HG03460 (cell line): ENCODE measurements around the gene FUT6.
"Not testable (repeated sequence)": the region's sequence is repeated elsewhere in the genome, so short reads cannot be mapped to it uniquely, and the experiment has no call there.

Experiments used
- ATAC-seq: cut with Tn5 transposase; IDR thresholded peaks from one replicate; pipeline ENCODE4 v1.9.1; 2021; ENCODE audit not compliant: unreplicated experiment

FUT6 gene

GRCh38 chr19:5787409-5788182, 51.9 kb downstream of the FUT6 start:
- ATAC-seq = no peak

- no peak for ATAC-seq
Measured at GRCh38 chr19:5786593-5787408, 52.7 kb downstream of the FUT6 start.

- ATAC-seq = no peak
Measured at GRCh38 chr19:5785423-5785822, 54.1 kb downstream of the FUT6 start.

- no peak for ATAC-seq
Measured at GRCh38 chr19:5784581-5785147, 54.8 kb downstream of the FUT6 start, which contains the start of gene PRR22. Gene PRR22 (minus strand): TSS chr19:5784746. CDS start chr19:5784660, 86 bp downstream.

GRCh38 chr19:5782945-5783919, 56.3 kb downstream of the FUT6 start:
- ATAC-seq = no peak

GRCh38 chr19:5782322-5782721, 57.2 kb downstream of the FUT6 start:
- ATAC-seq = no peak

- ATAC-seq = not testable (repeated sequence)
Measured at GRCh38 chr19:5780916-5781315, 58.6 kb downstream of the FUT6 start.
